Endothelial cell of umbilical vein (primary cell): Measurements from ENCODE around the gene CTSH. TPM values are rescaled to one million over a fixed set of nuclear protein-coding genes. Genes with fewer than 3 reads are reported as not detected.
"Not testable (repeated sequence)": the region's sequence is repeated elsewhere in the genome, so short reads cannot be mapped to it uniquely, and the experiment has no call there.

ENCODE experiments used
- BruUV-seq: library from RNA; stranded (reverse); fragments of 400-500 nt; replicated peaks from 2 replicates; lab custom pipeline; 2021; lab: Mats Ljungman, UMichigan
- CTCF ChIA-PET: fragments of 300-600, 350-600 bp; sonication (Branson Sonifier 250); formaldehyde crosslinking; loops from one replicate; lab custom pipeline; 2021; ENCODE audit warnings: antibody characterized with exemption, inconsistent platforms; lab: Charles Lee
- POLR2A ChIA-PET: fragments of 300-600, 350-600 bp; sonication (Branson Sonifier 250); formaldehyde crosslinking; loops from one replicate; lab custom pipeline; 2021; ENCODE audit warnings: antibody characterized with exemption, inconsistent platforms; lab: Charles Lee
- DNase-seq: peaks from one replicate; pipeline ENCODE4 v3.0.0-alpha.2; 2011; ENCODE audit warnings: low read depth, low spot score
- FAIRE-seq: peaks from 2 replicates; lab custom pipeline; 2011; peaks lifted over from hg19 to GRCh38; lab: Jason Lieb, UNC
- H2AFZ ChIP-seq: 2 replicates; pipeline ENCODE4 v1.6.0; 2012; ENCODE audit warnings: low read depth, low read length, control low read depth, inconsistent platforms
- H3K27ac ChIP-seq: 2 replicates; pipeline ENCODE4 v1.5.1; 2011; ENCODE audit warnings: low read depth, mild to moderate bottlenecking, control low read depth, low read length, moderate library complexity; ENCODE audit not compliant: insufficient read depth
- H3K27me3 ChIP-seq, 2 experiments: 2 replicates each; pipeline versions ENCODE4 v1.6.0 to v1.6.1; 2011; ENCODE audit warnings: low read length in 2 of 2, mixed read lengths in 1 of 2; ENCODE audit not compliant: control insufficient read depth in 2 of 2, insufficient read depth in 2 of 2
- H3K36me3 ChIP-seq, 2 experiments: 2 replicates in 1 of 2; 3 replicates in 1 of 2; pipeline ENCODE4 v1.5.1; 2011; ENCODE audit warnings: low read length in 2 of 2, mild to moderate bottlenecking in 1 of 2, moderate library complexity in 1 of 2; ENCODE audit not compliant: control insufficient read depth in 2 of 2, insufficient read depth in 2 of 2; ENCODE audit errors: extremely low read depth in 1 of 2
- H3K4me1 ChIP-seq: 3 replicates; pipeline ENCODE4 v1.5.1; 2011; ENCODE audit warnings: mild to moderate bottlenecking, low read length; ENCODE audit not compliant: control insufficient read depth, insufficient read depth; ENCODE audit errors: extremely low read depth
- H3K4me2 ChIP-seq: 2 replicates; pipeline ENCODE4 v1.6.1; 2011; ENCODE audit warnings: low read length, control low read depth, mixed read lengths; ENCODE audit not compliant: insufficient read depth
- H3K4me3 ChIP-seq, 3 experiments: fragments of 200-600 bp in 1 of 3; sonication (generic), shearing (Covaris generic) in 1 of 3; replicated peaks in 1 of 3; 2 replicates each; pipeline ENCODE4 v1.5.1; 2011 to 2016; ENCODE audit warnings: control low read depth in 3 of 3, low read length in 3 of 3, mild to moderate bottlenecking in 2 of 3, inconsistent platforms in 1 of 3, low read depth in 1 of 3, moderate library complexity in 1 of 3; ENCODE audit not compliant: insufficient read depth in 1 of 3
- H3K79me2 ChIP-seq: 2 replicates; pipeline ENCODE4 v1.6.0; 2012; ENCODE audit warnings: low read length, inconsistent platforms; ENCODE audit not compliant: control insufficient read depth, insufficient read depth
- H3K9ac ChIP-seq: replicated peaks from 2 replicates; pipeline ENCODE3; 2011; ENCODE audit warnings: low read length, control low read depth; ENCODE audit not compliant: insufficient read depth; ENCODE audit errors: extremely low read depth
- H3K9me1 ChIP-seq: replicated peaks from 3 replicates; pipeline ENCODE4 v1.6.0; 2011; ENCODE audit warnings: mild to moderate bottlenecking, low read length; ENCODE audit not compliant: control insufficient read depth, insufficient read depth; ENCODE audit errors: extremely low read depth
- H3K9me3 ChIP-seq: replicated peaks from 2 replicates; pipeline ENCODE4 v1.5.1; 2012; ENCODE audit warnings: low read length, inconsistent platforms; ENCODE audit not compliant: control insufficient read depth, insufficient read depth
- H4K20me1 ChIP-seq: replicated peaks from 2 replicates; pipeline ENCODE3; 2011; ENCODE audit warnings: mild to moderate bottlenecking, low read length; ENCODE audit not compliant: control insufficient read depth, insufficient read depth; ENCODE audit errors: extremely low read depth
- FOS ChIP-seq: IDR thresholded peaks from 2 replicates; pipeline ENCODE4 v1.6.1; 2011; ENCODE audit warnings: mild to moderate bottlenecking, low read length, moderate library complexity, borderline replicate concordance; ENCODE audit not compliant: insufficient read depth
- JUN ChIP-seq: IDR thresholded peaks from 2 replicates; pipeline ENCODE4 v1.6.1; 2011; ENCODE audit warnings: borderline replicate concordance, low read depth; ENCODE audit not compliant: insufficient read length, insufficient read depth
- POLR2A ChIP-seq: IDR thresholded peaks from 2 replicates; pipeline ENCODE4 v1.6.1; 2012; ENCODE audit warnings: low read depth, mild to moderate bottlenecking, control low read depth, low read length
- dilution Hi-C: fragments of 300-500 bp; cut with MboI; formaldehyde crosslinking; loops from one replicate; pipeline ENCODE4 v1.15.0; 2019; ENCODE audit warnings: low sequenced_read_pairs; ENCODE audit not compliant: extremely low pct_ligation_motif_present
- intact Hi-C: fragments of 100-400 bp; cut with micrococcal nuclease; formaldehyde crosslinking; loops from one replicate; pipeline ENCODE4 v1.10.0; 2022
- polyA plus RNA-seq, 4 experiments: library from polyadenylated mRNA; depleted of rRNA in 3 of 4; stranded (reverse) in 3 of 4; unstranded in 1 of 4; fragments of >200 nt; gene quantifications; 2 replicates each; pipeline versions ENCODE4 v1.2.1 to v1.2.3, GENCODE V29; 2011 to 2012; ENCODE audit warnings: missing spikeins in 1 of 4
- total RNA-seq: library from RNA; stranded (reverse); gene quantifications from 2 replicates; pipeline ENCODE4 v1.2.3, GENCODE V29; 2021

The CTSH gene
- total and polyA plus RNA-seq, 2 donors (not counting 3 experiments of a cell fraction or from before 2014, with no cell fraction given): 7.0 to 7.4 TPM

- POLR2A ChIA-PET: no interaction called here
- H3K79me2 ChIP-seq: peaks cover 100% of the 10 kb centered on the region
- FAIRE-seq: no peak
- dilution Hi-C loops: no loop called here
- no peak overlapping the region for H3K9ac ChIP-seq
- CTCF ChIA-PET: no interaction called here
- intact Hi-C loops: no loop called here
- H2AFZ ChIP-seq: no peak overlapping the region
- peak overlapping the region; percentile 49 for H3K4me2 ChIP-seq
- no peaks in the 10 kb centered on the region for H3K9me1 ChIP-seq
- H3K27ac ChIP-seq: no peak overlapping the region
- peaks cover 0 to 12% of the 10 kb centered on the region in 2 experiments for H3K36me3 ChIP-seq
- no peaks in the 10 kb centered on the region for H3K9me3 ChIP-seq
- no peak overlapping the region for H3K4me3 ChIP-seq
- no peak for DNase-seq
- no TSS peak for BruUV-seq
- H3K27me3 ChIP-seq: no peaks in the 10 kb centered on the region
- H4K20me1 ChIP-seq: peaks cover 46% of the 10 kb centered on the region
- TF ChIP-seq FOS (no peak), JUN (no peak), POLR2A (no peak)
- H3K4me1 ChIP-seq: peaks cover 18% of the 10 kb centered on the region
Measured at GRCh38 chr15:78878356-78878755, 66.5 kb downstream of the CTSH start.

GRCh38 chr15:78876954-78877353 is 67.9 kb downstream of the CTSH start:
- H3K9ac ChIP-seq, BruUV-seq, H3K9me3 ChIP-seq, H3K9me1 ChIP-seq, intact Hi-C loops, H3K36me3 ChIP-seq, H3K4me2 ChIP-seq, dilution Hi-C loops, H3K27ac ChIP-seq, H2AFZ ChIP-seq, DNase-seq, POLR2A ChIA-PET, FAIRE-seq, H3K4me3 ChIP-seq, H3K27me3 ChIP-seq: not testable (repeated sequence)
- peaks cover 91% of the 10 kb centered on the region for H3K79me2 ChIP-seq
- H3K4me1 ChIP-seq: peaks cover 22% of the 10 kb centered on the region
- peaks cover 41% of the 10 kb centered on the region for H4K20me1 ChIP-seq
- CTCF ChIA-PET: interaction anchor here (0.7 to 1.0 kb wide), 2 partner anchors 69 to 77 kb away, joined by 4 read pairs; no protein-coding TSS in a partner anchor
